GM21786 (cell line): ENCODE results near the gene CDH12.
"Not testable (repeated sequence)": the region's sequence is repeated elsewhere in the genome, so short reads cannot be mapped to it uniquely, and the experiment has no call there.

Source experiments
- ATAC-seq: cut with Tn5 transposase; IDR thresholded peaks from one replicate; pipeline ENCODE4 v1.9.1; 2021; ENCODE audit not compliant: unreplicated experiment

The CDH12 gene

GRCh38 chr5:22165931-22166330 is 687.2 kb downstream of the CDH12 start:
- ATAC-seq: not testable (repeated sequence)

GRCh38 chr5:22164910-22165748 is 688.0 kb downstream of the CDH12 start:
- ATAC-seq: not testable (repeated sequence)

- not testable (repeated sequence) for ATAC-seq
These were observed 696.2 kb downstream of the CDH12 start for GRCh38 chr5:22156953-22157352.

DNA sequence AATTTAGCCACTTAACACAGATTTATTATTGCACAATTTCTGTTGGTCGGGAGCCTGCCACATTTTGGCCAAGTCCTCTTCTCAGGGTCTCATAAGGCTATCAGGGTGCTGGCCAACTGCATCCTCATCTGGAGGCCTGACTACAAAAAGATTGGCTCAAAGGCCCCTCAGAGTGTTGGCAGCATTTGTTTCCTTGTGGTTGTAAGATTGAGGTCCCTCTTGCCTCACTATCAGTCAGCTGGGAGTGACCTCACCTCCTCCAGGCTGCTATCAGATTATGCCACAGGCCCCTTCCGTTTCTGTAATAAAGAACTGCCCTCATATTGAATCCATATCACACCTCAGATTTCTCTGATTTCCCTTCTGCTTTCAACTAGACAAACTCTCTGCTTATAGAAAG is 698.4 kb downstream of the CDH12 start:
- ATAC-seq: not testable (repeated sequence)

DNA sequence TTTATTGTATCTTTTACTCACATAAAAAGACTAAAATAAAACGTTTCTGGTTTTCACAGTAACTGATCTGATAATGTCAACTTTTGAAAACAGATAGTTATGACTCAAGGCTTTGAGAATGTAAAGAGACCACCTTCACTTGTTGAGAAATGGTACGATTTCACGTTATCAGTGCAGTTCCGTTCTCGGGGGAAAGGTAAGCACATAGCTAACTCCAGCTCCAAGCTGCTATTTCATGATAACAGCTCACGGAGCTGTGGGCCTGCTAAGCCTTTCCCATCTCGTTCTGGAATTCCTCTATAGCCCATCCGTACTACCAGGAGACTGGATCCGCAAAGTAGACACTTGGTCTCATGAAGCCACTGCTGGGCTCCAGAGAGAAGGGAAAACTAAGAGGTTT is 701.3 kb downstream of the CDH12 start:
- not testable (repeated sequence) for ATAC-seq

- not testable (repeated sequence) for ATAC-seq
These were observed 712.7 kb downstream of the CDH12 start for GRCh38 chr5:22140418-22140817.

- not testable (repeated sequence) for ATAC-seq
These were observed 713.4 kb downstream of the CDH12 start for GRCh38 chr5:22139662-22140300.

GRCh38 chr5:22111320-22111719 is 741.8 kb downstream of the CDH12 start:
- ATAC-seq: no peak

GRCh38 chr5:22109315-22109714 is 743.8 kb downstream of the CDH12 start:
- no peak for ATAC-seq

DNA sequence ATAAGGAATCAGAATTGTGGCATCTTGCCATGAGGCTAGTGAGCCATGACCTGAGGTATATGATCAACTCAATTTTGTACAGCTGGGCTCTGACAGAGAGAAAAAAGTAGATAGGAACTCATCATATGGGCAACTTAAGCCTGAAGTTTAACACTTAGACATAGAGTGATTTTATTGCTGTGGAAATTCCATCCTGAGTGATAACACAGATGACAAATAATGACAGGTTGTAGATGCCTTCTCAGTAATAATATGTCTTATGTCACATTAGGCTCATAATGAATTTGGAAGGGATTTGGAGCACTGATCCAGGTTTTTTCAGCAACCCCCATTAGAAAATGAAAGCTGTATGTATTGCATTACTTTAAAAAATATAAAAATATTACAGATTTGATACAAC is 744.6 kb downstream of the CDH12 start:
- no peak for ATAC-seq

DNA sequence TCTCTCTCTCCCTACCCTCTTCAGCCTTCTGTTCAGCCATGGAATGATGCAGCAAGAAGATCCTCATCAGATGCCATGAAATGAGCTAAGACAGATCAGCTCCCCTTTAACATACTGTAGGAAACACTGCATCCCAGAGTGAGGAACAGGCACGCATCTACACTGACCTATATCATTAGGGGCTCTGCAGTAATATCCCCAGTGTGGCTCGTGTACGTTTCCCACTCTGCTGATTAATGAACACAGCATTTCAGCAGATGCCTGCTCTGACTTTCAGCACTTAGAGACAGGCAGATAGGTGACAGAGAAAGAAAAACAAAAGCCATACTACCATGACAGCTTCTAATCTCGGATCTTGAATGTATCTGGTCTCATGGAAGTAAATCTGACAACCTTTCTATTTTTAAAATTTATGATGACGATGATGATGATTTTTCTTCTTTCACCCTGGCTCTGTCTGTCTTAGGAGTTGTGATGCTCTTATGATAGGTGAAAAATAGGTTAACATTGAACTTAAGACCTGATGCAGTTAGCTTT is 750.3 kb downstream of the CDH12 start:
- no peak for ATAC-seq

- ATAC-seq: no peak
These were observed 764.6 kb downstream of the CDH12 start for GRCh38 chr5:22088517-22088916.

DNA sequence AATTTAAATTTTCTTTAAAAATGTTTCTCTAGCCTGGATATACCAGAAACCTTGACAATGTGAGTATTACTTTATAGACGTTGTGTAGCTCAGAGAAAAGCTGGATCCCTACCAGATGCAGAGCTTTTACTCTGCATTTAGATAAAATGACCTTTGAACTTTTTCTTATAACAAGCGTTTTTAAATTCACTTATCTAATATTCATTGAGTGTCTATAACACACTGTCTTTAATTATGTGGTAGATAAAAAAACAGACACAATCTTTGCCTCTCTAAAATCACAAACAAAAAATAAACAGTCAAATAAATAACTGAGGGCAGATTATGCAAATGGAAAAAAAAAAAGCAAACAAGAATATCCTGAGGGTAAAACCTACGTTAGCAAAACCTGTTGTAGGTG is 773.6 kb downstream of the CDH12 start:
- no peak for ATAC-seq

DNA sequence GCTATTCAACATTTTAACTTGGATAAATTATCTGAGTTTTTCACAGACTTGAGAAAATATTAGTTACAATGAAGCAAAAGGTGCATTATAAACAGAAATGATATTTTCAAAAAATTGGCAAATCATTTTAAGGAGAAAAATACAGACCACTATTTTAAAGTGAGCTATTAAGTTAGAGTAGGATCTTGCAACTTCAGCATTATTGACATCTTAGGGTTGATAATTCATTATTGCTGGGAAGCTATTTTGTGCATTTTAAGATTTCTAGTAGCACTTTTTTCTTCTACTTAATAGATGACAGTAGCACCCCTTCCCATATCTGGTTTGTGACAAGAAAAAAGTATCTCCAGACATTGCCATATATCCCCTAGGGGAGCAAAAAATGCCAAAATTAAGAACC is 774.1 kb downstream of the CDH12 start:
- no peak for ATAC-seq

DNA sequence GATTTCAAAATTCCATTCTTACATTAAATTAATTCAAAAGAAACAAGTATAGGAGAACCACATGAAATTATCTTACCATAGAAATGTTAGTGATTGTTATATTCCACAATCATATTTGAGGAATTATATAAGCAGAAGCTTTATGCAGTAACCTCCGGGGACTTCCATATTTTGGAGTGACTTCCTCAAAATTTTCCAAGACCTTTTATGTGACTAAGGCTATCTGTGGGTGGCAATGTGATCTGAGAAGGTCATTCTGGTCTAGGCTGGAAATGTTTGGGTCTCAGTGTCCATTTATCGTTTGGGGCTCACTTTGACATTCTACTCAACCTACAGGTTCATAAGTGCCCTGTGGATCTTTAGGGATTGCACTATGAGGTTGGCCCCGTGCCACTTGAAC is 776.6 kb downstream of the CDH12 start:
- ATAC-seq: no peak

- ATAC-seq: no peak
These were observed 782.9 kb downstream of the CDH12 start for GRCh38 chr5:22070186-22070728.

GRCh38 chr5:22063717-22064116 is 789.4 kb downstream of the CDH12 start:
- no peak for ATAC-seq

DNA sequence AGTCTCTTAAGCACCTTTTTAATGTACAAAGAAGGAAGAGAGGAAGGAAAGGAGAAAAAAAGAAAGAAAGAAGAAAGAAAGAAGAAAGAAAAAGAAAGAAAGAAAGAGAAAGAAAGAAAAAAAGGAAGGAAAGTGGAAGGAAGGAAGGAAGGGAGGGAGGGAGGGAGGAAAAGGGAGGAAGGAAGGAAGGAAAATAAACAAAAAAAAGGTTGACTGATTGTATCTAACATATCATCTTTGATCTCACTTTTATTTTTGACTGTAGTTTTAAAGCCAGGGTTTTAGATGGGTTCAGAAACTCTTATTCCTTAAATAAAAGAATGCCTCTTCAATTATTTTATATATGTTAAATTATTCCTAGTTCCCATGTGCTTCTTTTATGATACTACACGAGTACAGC is 794.5 kb downstream of the CDH12 start:
- no peak for ATAC-seq

DNA sequence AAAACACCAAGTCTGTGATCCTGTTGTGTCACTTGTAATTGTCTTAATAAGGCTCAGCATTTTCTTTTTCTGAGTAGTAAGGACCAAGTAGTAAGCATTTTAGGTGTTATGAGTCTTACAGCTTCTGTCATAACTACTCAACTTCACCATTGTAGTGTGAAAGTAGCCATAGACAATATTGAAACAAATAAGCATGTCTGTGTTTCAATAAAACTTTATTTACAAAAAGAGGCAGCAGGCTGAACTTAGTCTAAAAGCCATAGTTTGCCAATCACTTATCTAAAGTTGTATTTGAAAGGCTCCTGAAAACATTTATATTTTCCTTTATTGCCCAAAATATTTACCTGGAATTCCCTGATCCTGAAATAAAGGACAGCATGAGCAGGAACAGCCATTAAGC is 796.1 kb downstream of the CDH12 start:
- no peak for ATAC-seq

GRCh38 chr5:22056601-22057000 is 796.5 kb downstream of the CDH12 start:
- ATAC-seq: no peak

GRCh38 chr5:22053195-22053594 is 799.9 kb downstream of the CDH12 start:
- no peak for ATAC-seq

GRCh38 chr5:22051881-22052280 is 801.3 kb downstream of the CDH12 start:
- ATAC-seq: no peak
